AG04449 (cell line): ENCODE measurements around the gene MX2.

ENCODE experiments used
- CTCF ChIA-PET: fragments of 350-600 bp; formaldehyde crosslinking; extraction: SDS; loops from one replicate; lab custom pipeline; 2021; ENCODE audit warnings: antibody characterized with exemption; lab: Yijun Ruan, JAX
- POLR2A ChIA-PET: fragments of 400-600, 350-600 bp; formaldehyde crosslinking; extraction: SDS; loops from one replicate; lab custom pipeline; 2020; ENCODE audit warnings: antibody characterized with exemption, inconsistent platforms; lab: Yijun Ruan, JAX
- DNase-seq: peaks from one replicate; pipeline ENCODE4 v3.0.0-alpha.2; 2010; ENCODE audit warnings: low read depth, low spot score
- H3K4me3 ChIP-seq: 2 replicates; pipeline ENCODE4 v1.5.1; 2011; ENCODE audit warnings: low read depth, mild to moderate bottlenecking, control low read depth, low read length
- TF ChIP-seq, protein P1 (sequence below): IDR thresholded peaks from one replicate; pipeline ENCODE4 v1.5.1; 2011; ENCODE audit warnings: mild to moderate bottlenecking, moderate library complexity, low read length, control low read depth, inconsistent platforms; ENCODE audit not compliant: insufficient read depth; ENCODE audit errors: missing control alignments

Gene MX2

DNA sequence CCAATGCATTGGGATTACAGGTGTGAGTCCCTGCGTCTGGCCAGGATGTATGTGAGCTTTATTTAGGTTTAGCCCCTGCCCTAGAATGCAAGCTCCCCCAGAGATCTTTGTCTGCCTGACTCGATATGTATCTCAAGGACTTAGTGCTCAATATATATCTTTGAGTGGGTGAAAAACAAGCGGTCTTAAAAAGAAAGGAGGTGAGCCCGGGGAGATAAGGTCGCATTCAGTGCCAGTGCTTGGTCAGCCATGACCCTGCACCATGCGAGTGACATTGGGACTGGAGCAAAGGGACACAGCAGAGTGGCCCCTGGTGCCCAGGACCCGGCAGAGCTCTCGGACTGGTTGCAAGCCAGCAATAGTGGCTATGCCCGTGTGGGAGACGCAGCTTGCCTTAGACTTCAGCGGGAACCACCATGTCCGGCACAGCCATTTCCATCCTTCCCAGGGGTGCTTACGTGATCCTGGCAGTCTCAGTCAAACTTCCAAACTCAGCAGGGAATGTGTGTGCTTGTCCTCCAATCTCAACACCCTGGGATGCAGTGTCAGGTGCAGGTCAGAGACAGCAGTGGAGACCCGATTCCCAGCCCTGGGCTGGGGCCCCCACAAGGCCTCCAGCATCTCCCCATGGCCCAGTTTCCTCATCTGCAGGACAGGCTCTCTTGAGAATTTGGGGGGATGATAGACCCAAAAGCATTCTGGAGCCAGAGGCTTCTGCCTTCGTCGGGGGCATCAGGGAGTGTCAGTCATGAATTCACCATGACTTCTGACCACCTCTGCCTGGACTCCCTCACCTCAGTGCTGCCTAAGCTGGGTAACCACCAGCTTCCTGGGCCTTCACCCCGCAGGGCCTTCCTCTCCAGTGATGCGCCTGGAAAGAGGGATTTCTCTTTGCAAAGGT lies 1.8 kb downstream of the MX2 start:
- no peak for DNase-seq
- TF ChIP-seq, protein P1, sequence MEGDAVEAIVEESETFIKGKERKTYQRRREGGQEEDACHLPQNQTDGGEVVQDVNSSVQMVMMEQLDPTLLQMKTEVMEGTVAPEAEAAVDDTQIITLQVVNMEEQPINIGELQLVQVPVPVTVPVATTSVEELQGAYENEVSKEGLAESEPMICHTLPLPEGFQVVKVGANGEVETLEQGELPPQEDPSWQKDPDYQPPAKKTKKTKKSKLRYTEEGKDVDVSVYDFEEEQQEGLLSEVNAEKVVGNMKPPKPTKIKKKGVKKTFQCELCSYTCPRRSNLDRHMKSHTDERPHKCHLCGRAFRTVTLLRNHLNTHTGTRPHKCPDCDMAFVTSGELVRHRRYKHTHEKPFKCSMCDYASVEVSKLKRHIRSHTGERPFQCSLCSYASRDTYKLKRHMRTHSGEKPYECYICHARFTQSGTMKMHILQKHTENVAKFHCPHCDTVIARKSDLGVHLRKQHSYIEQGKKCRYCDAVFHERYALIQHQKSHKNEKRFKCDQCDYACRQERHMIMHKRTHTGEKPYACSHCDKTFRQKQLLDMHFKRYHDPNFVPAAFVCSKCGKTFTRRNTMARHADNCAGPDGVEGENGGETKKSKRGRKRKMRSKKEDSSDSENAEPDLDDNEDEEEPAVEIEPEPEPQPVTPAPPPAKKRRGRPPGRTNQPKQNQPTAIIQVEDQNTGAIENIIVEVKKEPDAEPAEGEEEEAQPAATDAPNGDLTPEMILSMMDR: no peak
- ChIA-PET POLR2A (no interaction called here), CTCF (no interaction called here)
- H3K4me3 ChIP-seq: no peak overlapping the region

DNA sequence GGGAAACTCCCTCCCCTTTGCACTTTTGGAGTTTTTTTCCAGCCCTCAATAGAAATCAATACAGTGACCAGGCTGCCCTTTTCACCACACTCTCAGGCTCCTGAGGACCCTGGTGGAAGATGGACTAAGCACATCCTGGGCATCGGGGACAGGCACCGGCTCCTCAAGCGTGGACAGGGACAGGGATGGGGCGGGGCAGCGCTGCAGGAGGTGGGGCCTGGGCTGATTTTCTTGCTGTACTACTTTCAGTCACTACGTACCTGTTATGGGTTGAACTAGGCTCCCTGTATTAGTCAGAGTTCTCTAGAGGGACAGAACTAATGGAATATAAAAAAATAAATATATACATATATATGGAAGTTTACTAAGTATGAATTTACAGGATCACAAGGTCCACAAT lies 2.5 kb downstream of the MX2 start:
- no peak overlapping the region for H3K4me3 ChIP-seq
- ChIA-PET CTCF (no interaction called here), POLR2A (no interaction called here)
- TF ChIP-seq, protein P1: no peak
- DNase-seq: no peak

DNA sequence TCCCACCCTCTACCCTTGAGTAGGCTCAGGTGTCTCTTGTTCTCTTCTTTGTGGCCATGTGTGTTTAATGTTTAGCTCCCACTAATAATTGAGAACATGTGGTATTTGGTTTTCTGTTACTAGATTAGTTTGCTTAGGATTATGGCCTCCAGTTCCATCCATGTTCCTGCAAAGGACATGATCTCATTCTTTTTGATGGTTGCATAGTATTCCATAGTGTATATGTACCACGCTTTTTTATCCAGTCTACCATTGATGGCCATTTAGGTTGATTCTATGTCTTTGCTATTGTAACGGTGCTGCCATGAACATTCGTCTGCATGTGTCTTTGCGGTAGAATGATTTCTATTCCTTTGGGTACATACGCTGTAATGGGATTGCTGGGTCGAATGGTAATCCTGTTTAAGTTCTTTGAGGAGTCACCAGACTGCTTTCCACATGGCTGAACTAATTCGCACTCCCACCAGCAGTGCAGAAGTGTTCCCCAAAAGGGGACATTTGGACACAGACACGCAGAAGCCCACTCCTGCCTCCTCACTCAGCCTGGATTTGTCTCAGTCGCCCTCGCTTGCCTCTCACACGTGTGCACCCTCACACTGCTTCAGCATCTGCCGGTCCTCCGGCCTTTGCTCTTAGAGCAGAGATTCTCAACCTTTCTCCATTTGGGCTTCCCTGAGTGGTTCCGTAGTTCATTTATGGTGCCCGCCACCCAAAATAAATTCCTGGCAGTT lies 3.7 kb downstream of the MX2 start:
- no peak for DNase-seq
- ChIA-PET POLR2A (no interaction called here), CTCF (no interaction called here)
- no peak overlapping the region for H3K4me3 ChIP-seq
- TF ChIP-seq, protein P1: no peak

DNA sequence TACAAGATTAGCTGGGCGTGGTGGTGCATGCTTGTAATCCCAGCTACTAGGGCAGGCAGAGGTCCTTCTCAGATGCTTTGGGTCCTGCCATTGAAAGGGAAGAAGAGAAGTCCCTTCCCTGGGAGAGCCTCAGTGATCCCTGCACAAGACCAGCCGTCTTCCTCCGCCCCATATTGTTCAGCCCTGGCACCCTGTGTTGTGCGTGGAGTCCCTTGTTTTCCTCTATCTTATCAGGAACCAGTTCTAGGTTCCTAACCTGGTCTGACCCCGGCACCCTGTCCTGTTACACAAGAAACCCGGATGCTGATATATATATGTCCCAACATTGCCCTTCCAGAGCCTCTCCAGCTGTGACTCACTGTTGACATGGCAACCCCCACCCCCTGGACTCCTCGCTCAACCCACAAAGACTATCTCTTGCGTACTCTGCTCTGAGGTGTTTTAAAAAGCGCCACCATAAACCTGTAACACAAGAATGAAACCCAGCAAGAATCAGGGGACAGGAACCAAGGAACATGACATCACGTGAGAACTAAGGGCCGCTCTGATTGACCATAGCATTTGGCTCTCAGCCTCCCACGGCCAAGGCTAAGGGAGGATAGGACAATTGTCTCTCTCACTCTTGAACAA lies 4.8 kb downstream of the MX2 start:
- POLR2A ChIA-PET: no interaction called here
- CTCF ChIA-PET: interaction anchor here (0.6 to 0.9 kb wide), 2 partner anchors 83 to 90 kb away, joined by 3 to 4 read pairs; no protein-coding TSS in a partner anchor
- no peak overlapping the region for H3K4me3 ChIP-seq

DNA sequence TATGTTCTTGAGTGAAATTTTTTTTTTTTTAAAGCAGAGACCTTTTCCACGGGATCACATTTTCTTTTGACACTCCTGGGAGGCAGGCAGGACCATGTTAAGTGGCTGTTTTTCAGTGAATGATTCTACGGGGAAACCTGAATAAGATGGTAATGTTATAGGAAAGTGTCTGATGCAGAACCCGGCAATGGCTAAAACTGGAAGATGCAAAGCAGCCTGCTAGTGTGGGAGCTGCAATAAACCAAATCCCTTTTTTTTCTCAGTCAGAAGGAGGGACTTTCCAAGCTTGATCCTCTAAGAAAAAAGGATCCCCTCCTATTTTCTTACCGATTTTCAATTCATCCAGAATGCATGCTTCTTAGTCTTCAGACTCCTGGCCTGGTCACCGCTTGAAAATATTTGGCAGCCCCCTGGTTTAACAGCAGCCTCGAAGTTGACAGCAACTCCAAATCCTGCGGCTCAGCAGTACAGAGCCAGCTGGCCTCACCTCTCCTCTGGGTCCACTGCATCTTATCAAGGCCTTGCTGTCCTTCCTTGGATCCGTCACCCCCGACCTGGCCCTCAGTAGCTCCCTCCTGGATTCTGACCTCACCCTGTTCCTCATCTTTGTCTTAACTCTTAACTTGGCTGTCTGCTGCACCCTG lies 5.6 kb downstream of the MX2 start:
- ChIA-PET POLR2A (no interaction called here), CTCF (interaction anchor here (0.6 to 0.9 kb wide), 2 partner anchors 84 to 89 kb away, joined by 3 to 4 read pairs; no protein-coding TSS in a partner anchor)
- DNase-seq: no peak
- TF ChIP-seq, protein P1: no peak
- H3K4me3 ChIP-seq: no peak overlapping the region

More for the DNA sequence above, 4.8 kb downstream of the MX2 start:
- TF ChIP-seq, protein P1: no peak
- DNase-seq: peak; percentile 29
